ENCODE data around the gene CXorf49.

CXorf49 gene

GRCh38 chrX:71671043-71671780 lies 46.9 kb downstream of the CXorf49 start:
- DNase-seq, result peak; percentile 26

GRCh38 chrX:71669947-71670346 lies 48.1 kb downstream of the CXorf49 start:
- DNase-seq, result peak; percentile 33

- no peak for DNase-seq
These were observed 48.6 kb downstream of the CXorf49 start for GRCh38 chrX:71669492-71669891.

GRCh38 chrX:71668248-71668595 lies 49.9 kb downstream of the CXorf49 start:
- no peak for DNase-seq

GRCh38 chrX:71667328-71668247 lies 50.5 kb downstream of the CXorf49 start, which contains the start of gene LOC101059915:
Gene LOC101059915, plus strand, starts transcription at chrX:71667546.
- DNase-seq, result no peak

GRCh38 chrX:71666240-71667223 lies 51.6 kb downstream of the CXorf49 start:
- DNase-seq, result no peak

GRCh38 chrX:71665747-71666146 lies 52.3 kb downstream of the CXorf49 start:
- DNase-seq, result no peak

GRCh38 chrX:71664889-71665491 lies 53.1 kb downstream of the CXorf49 start:
- no peak for DNase-seq
